HUES48 (cell line): Measurements from ENCODE around the gene ELMOD1.

ENCODE experiments used
- H3K27ac ChIP-seq: one replicate; pipeline ENCODE4 v1.7.0; 2013; ENCODE audit warnings: low read depth, low read length, inconsistent platforms
- H3K27me3 ChIP-seq: 2 replicates; pipeline ENCODE4 v1.6.1; 2013; ENCODE audit warnings: mild to moderate bottlenecking, low read length; ENCODE audit not compliant: control insufficient read depth, insufficient read depth
- H3K36me3 ChIP-seq: 2 replicates; pipeline ENCODE4 v1.6.1; 2013; ENCODE audit warnings: low read length; ENCODE audit not compliant: control insufficient read depth, insufficient read depth
- H3K4me1 ChIP-seq: 2 replicates; pipeline ENCODE4 v1.6.1; 2013; ENCODE audit warnings: mild to moderate bottlenecking, low read length; ENCODE audit not compliant: control insufficient read depth, insufficient read depth
- H3K4me3 ChIP-seq: 2 replicates; pipeline ENCODE4 v1.5.1; 2013; ENCODE audit warnings: mild to moderate bottlenecking, low read depth, low read length
- H3K9ac ChIP-seq: 2 replicates; pipeline ENCODE4 v1.6.1; 2013; ENCODE audit warnings: mild to moderate bottlenecking, low read depth, low read length, moderate library complexity
- H3K9me3 ChIP-seq: 2 replicates; pipeline ENCODE4 v1.6.1; 2013; ENCODE audit warnings: low read length; ENCODE audit not compliant: control insufficient read depth, insufficient read depth

ELMOD1 gene

GRCh38 chr11:107688322-107688918, 97.5 kb downstream of the ELMOD1 start:
- H3K27me3 ChIP-seq = no peaks in the 10 kb centered on the region
- H3K9me3 ChIP-seq = no peaks in the 10 kb centered on the region
- H3K4me1 ChIP-seq = no peaks in the 10 kb centered on the region
- no peaks in the 10 kb centered on the region for H3K36me3 ChIP-seq
- H3K27ac ChIP-seq = no peak overlapping the region
- no peak overlapping the region for H3K9ac ChIP-seq
- H3K4me3 ChIP-seq = no peak overlapping the region

- Histone ChIP-seq H3K27ac (no peak overlapping the region), H3K4me3 (no peak overlapping the region), H3K4me1 (no peaks in the 10 kb centered on the region), H3K36me3 (no peaks in the 10 kb centered on the region), H3K9me3 (no peaks in the 10 kb centered on the region), H3K9ac (no peak overlapping the region), H3K27me3 (no peaks in the 10 kb centered on the region)
These were observed 98.6 kb downstream of the ELMOD1 start for GRCh38 chr11:107689317-107690202.

- no peak overlapping the region for H3K9ac ChIP-seq
- no peaks in the 10 kb centered on the region for H3K36me3 ChIP-seq
- no peak overlapping the region for H3K4me3 ChIP-seq
- H3K9me3 ChIP-seq = no peaks in the 10 kb centered on the region
- H3K27me3 ChIP-seq = no peaks in the 10 kb centered on the region
- H3K4me1 ChIP-seq = peaks cover 8% of the 10 kb centered on the region
- H3K27ac ChIP-seq = no peak overlapping the region
These were observed 100.2 kb downstream of the ELMOD1 start for GRCh38 chr11:107691000-107691750.

GRCh38 chr11:107695446-107695845, 104.5 kb downstream of the ELMOD1 start:
- H3K9ac ChIP-seq = no peak overlapping the region
- no peaks in the 10 kb centered on the region for H3K9me3 ChIP-seq
- peak overlapping the region; percentile 32 for H3K27ac ChIP-seq
- H3K4me1 ChIP-seq = peaks cover 12% of the 10 kb centered on the region
- H3K36me3 ChIP-seq = no peaks in the 10 kb centered on the region
- H3K27me3 ChIP-seq = no peaks in the 10 kb centered on the region
- no peak overlapping the region for H3K4me3 ChIP-seq

- Histone ChIP-seq H3K27me3 (no peaks in the 10 kb centered on the region), H3K27ac (peak overlapping the region; percentile 32), H3K4me1 (peaks cover 19% of the 10 kb centered on the region), H3K9ac (no peak overlapping the region), H3K9me3 (no peaks in the 10 kb centered on the region), H3K4me3 (no peak overlapping the region), H3K36me3 (no peaks in the 10 kb centered on the region)
These were observed 105.2 kb downstream of the ELMOD1 start for GRCh38 chr11:107696140-107696539.

GRCh38 chr11:107697291-107697690, 106.3 kb downstream of the ELMOD1 start:
- H3K9me3 ChIP-seq = no peaks in the 10 kb centered on the region
- peaks cover 20% of the 10 kb centered on the region for H3K4me1 ChIP-seq
- H3K9ac ChIP-seq = no peak overlapping the region
- no peaks in the 10 kb centered on the region for H3K36me3 ChIP-seq
- no peak overlapping the region for H3K27ac ChIP-seq
- H3K4me3 ChIP-seq = no peak overlapping the region
- no peaks in the 10 kb centered on the region for H3K27me3 ChIP-seq

- Histone ChIP-seq H3K4me3 (no peak overlapping the region), H3K36me3 (no peaks in the 10 kb centered on the region), H3K9me3 (no peaks in the 10 kb centered on the region), H3K27ac (no peak overlapping the region), H3K4me1 (peaks cover 20% of the 10 kb centered on the region), H3K9ac (no peak overlapping the region), H3K27me3 (no peaks in the 10 kb centered on the region)
These were observed 108.7 kb downstream of the ELMOD1 start for GRCh38 chr11:107699371-107700285.

- peaks cover 22% of the 10 kb centered on the region for H3K4me1 ChIP-seq
- H3K27me3 ChIP-seq = no peaks in the 10 kb centered on the region; the same call in 1 of the 2 replicates
- no peak overlapping the region for H3K9ac ChIP-seq
- no peak overlapping the region for H3K27ac ChIP-seq
- no peaks in the 10 kb centered on the region for H3K9me3 ChIP-seq
- H3K36me3 ChIP-seq = no peaks in the 10 kb centered on the region
- no peak overlapping the region for H3K4me3 ChIP-seq
These were observed 111.2 kb downstream of the ELMOD1 start for GRCh38 chr11:107702109-107702660.

- no peak overlapping the region for H3K9ac ChIP-seq
- H3K4me3 ChIP-seq = no peak overlapping the region
- no peaks in the 10 kb centered on the region for H3K36me3 ChIP-seq
- H3K27ac ChIP-seq = no peak overlapping the region
- H3K4me1 ChIP-seq = peaks cover 28% of the 10 kb centered on the region
- no peaks in the 10 kb centered on the region; the same call in 1 of the 2 replicates for H3K27me3 ChIP-seq
- H3K9me3 ChIP-seq = no peaks in the 10 kb centered on the region
These were observed 111.8 kb downstream of the ELMOD1 start for GRCh38 chr11:107702723-107703122.

- Histone ChIP-seq H3K27ac (no peak overlapping the region), H3K27me3 (peaks cover 3% of the 10 kb centered on the region; the same call in 1 of the 2 replicates), H3K4me1 (peaks cover 37% of the 10 kb centered on the region), H3K9me3 (no peaks in the 10 kb centered on the region), H3K9ac (no peak overlapping the region), H3K36me3 (no peaks in the 10 kb centered on the region), H3K4me3 (no peak overlapping the region)
These were observed 113.5 kb downstream of the ELMOD1 start for GRCh38 chr11:107704451-107704850.
